K562 (cell line): ENCODE measurements around the gene VARS1. TPM values are rescaled to one million over a fixed set of nuclear protein-coding genes. Genes with fewer than 3 reads are reported as not detected.

Source experiments
- BCOR ChIP-seq: fragments of 450-650 bp; IDR thresholded peaks from 2 replicates; pipeline ENCODE4 v1.6.1; 2016
- BRD9 ChIP-seq: fragments of 450-650 bp; IDR thresholded peaks from 2 replicates; pipeline ENCODE4 v1.6.1; 2018; ENCODE audit warnings: low read depth; ENCODE audit not compliant: partially characterized antibody
- CAMTA2 ChIP-seq: fragments of 250-450 bp; sonication (Bioruptor Pico); conservative IDR thresholded peaks from 2 replicates; pipeline ENCODE4 v1.5.1; 2022
- CCNT2 ChIP-seq: IDR thresholded peaks from 2 replicates; pipeline ENCODE4 v1.6.1; 2011; ENCODE audit warnings: borderline replicate concordance, low read depth, mild to moderate bottlenecking, moderate library complexity, mixed read lengths, low read length; ENCODE audit not compliant: insufficient read length; ENCODE audit errors: extremely low read depth
- CTBP1 ChIP-seq: fragments of 450-650 bp; IDR thresholded peaks from 2 replicates; pipeline ENCODE4 v1.6.1; 2016; ENCODE audit warnings: borderline replicate concordance
- GABPB2 ChIP-seq: fragments of 250-450 bp; sonication (Bioruptor Pico); conservative IDR thresholded peaks from 2 replicates; pipeline ENCODE4 v1.5.1; 2021; ENCODE audit warnings: mild to moderate bottlenecking
- HDAC1 ChIP-seq, 2 experiments: fragments of 450-650 bp; IDR thresholded peaks; 2 replicates each; pipeline ENCODE4 v1.6.1; 2016 to 2017; ENCODE audit warnings: inconsistent platforms in 1 of 2, mild to moderate bottlenecking in 1 of 2, moderate library complexity in 1 of 2
- HNRNPLL ChIP-seq: fragments of 200-400 bp; formaldehyde crosslinking; IDR thresholded peaks from 2 replicates; pipeline ENCODE4 v1.6.1; 2017; ENCODE audit warnings: low read length, low read depth, mild to moderate bottlenecking; ENCODE audit not compliant: poor library complexity, severe bottlenecking
- KDM5B ChIP-seq: fragments of 200-600 bp; sonication (generic); IDR thresholded peaks from 2 replicates; pipeline ENCODE4 v1.6.1; 2012; ENCODE audit warnings: low read depth, mild to moderate bottlenecking, moderate library complexity, low read length, control low read depth, inconsistent platforms; ENCODE audit not compliant: insufficient replicate concordance
- KLF13 ChIP-seq: fragments of 450-650 bp; IDR thresholded peaks from 2 replicates; pipeline ENCODE4 v1.6.1; 2016; ENCODE audit warnings: missing genetic modification characterization, low read depth, mild to moderate bottlenecking, missing compliant biosample characterization, moderate library complexity, borderline replicate concordance
- MEF2A ChIP-seq: IDR thresholded peaks from 2 replicates; pipeline ENCODE4 v1.6.1; 2011; ENCODE audit warnings: low read depth, mild to moderate bottlenecking, low read length, moderate library complexity; ENCODE audit not compliant: control insufficient read depth
- MEIS2 ChIP-seq: fragments of 450-650 bp; IDR thresholded peaks from 2 replicates; pipeline ENCODE4 v1.6.1; 2014; ENCODE audit warnings: mild to moderate bottlenecking; ENCODE audit not compliant: partially characterized antibody
- POU5F1 ChIP-seq: fragments of 150-350 bp; IDR thresholded peaks from 2 replicates; pipeline ENCODE4 v1.6.1; 2014; ENCODE audit warnings: borderline replicate concordance, low read length, low read depth, mild to moderate bottlenecking; ENCODE audit not compliant: partially characterized antibody
- TEAD1 ChIP-seq, 2 experiments: fragments of 450-650 bp in 1 of 2; sonication (generic) in 1 of 2; formaldehyde crosslinking; IDR thresholded peaks; 2 replicates each; pipeline versions ENCODE4 v1.4.0 to v1.8.0; 2020 to 2022; ENCODE audit warnings: mild to moderate bottlenecking in 2 of 2, missing genetic modification reagents in 1 of 2
- YY1 ChIP-seq, 3 experiments: IDR thresholded peaks; 2 replicates each; pipeline ENCODE4 v1.6.1; 2011; ENCODE audit warnings: low read length in 2 of 3, mild to moderate bottlenecking in 2 of 3, moderate library complexity in 2 of 3, borderline replicate concordance in 1 of 3, control low read depth in 1 of 3, low read depth in 1 of 3; ENCODE audit not compliant: insufficient read depth in 3 of 3, insufficient replicate concordance in 2 of 3, control insufficient read depth in 1 of 3, insufficient read length in 1 of 3; ENCODE audit errors: extremely low read depth in 1 of 3
- ZBED1 ChIP-seq: IDR thresholded peaks from 2 replicates; pipeline ENCODE4 v1.6.1; 2014
- ZNF324 ChIP-seq: fragments of 250-450 bp; sonication (Bioruptor Pico); IDR thresholded peaks from 2 replicates; pipeline ENCODE4 v1.4.0; 2020; ENCODE audit warnings: mild to moderate bottlenecking
- polyA plus RNA-seq, 8 experiments: library from polyadenylated mRNA; depleted of rRNA in 4 of 8; stranded (reverse) in 5 of 8; unstranded in 3 of 8; fragments of >200 nt; fragmentation: Nextera tagmentation in 2 of 8; fragmentation: Illumina TruSeq in 1 of 8; extraction: Ambion mirVana in 2 of 8; extraction: Trizol in 1 of 8; gene quantifications; 2 replicates each; pipeline versions ENCODE4 v1.2.1 to v1.2.3, GENCODE V29; 2011 to 2014; ENCODE audit warnings: inconsistent platforms in 1 of 8, missing spikeins in 1 of 8
- total RNA-seq, 7 experiments: library from RNA; depleted of rRNA in 6 of 7; stranded (reverse); fragments of >200 nt in 6 of 7; fragmentation: Illumina TruSeq in 2 of 7; extraction: Trizol in 2 of 7; gene quantifications; 2 replicates each; pipeline versions ENCODE4 v1.2.1 to v1.2.3, GENCODE V29; 2011 to 2021; ENCODE audit warnings: low replicate concordance in 1 of 7
- TF ChIP-seq, protein P1 (sequence below): fragments of 450-650 bp; formaldehyde crosslinking; IDR thresholded peaks from 2 replicates; pipeline ENCODE4 v1.4.0; 2020; ENCODE audit warnings: mild to moderate bottlenecking, moderate library complexity
- TF ChIP-seq, protein P2 (sequence below): sonication (generic); formaldehyde crosslinking; IDR thresholded peaks from 2 replicates; pipeline ENCODE4 v1.8.0; 2022; ENCODE audit warnings: missing genetic modification reagents, mild to moderate bottlenecking, borderline replicate concordance
- TF ChIP-seq, protein P3 (sequence below): fragments of 250-450 bp; sonication (Bioruptor Pico); IDR thresholded peaks from 2 replicates; pipeline ENCODE4 v1.8.0; 2021; ENCODE audit warnings: mild to moderate bottlenecking, moderate library complexity

The VARS1 gene
- total and polyA plus RNA-seq, 9 of the 15 experiments (the other 6 are each of a cell fraction or from before 2014, with no cell fraction given): 2.9 to 488 (median 130) TPM

DNA sequence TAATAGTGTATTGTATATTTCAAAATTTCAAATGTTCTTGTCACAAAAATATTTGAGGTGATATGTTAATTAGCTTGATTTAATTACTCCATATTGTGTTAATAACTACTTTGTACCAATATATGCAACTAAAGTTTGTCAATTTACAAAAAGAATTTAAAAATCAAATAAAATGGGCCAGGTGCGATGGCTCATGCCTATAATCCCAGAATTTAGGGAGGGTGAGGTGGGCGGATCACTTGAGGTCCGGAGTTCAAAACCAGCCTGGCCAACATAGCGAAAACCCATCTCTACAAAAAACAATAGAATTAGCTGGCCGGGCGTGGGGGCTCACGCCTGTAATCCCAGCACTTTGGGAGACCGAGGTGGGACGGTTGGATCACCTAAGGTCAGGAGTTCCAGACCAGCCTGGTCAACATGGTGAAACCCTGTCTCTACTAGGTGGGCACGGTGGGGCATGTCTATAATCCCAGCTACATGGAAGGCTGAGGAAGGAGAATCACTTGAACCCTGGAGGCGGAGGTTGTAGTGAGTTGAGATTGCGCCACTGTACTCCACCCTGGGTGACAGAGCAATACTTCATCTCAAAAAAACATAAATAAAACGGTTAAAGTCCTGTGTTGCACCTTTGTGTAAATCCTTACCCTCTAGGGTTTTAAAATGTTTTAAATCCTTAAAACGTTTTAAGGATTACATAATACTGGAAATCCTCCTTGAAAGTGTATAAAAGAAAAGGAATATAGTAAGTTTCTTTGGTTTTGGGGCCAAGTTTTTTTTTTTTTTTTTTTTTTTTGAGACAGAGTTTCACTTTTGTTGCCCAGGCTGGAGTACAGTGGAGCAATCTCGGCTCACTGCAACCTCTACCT is 36.0 kb upstream of the VARS1 start (continued):
- TF ChIP-seq, protein P1, sequence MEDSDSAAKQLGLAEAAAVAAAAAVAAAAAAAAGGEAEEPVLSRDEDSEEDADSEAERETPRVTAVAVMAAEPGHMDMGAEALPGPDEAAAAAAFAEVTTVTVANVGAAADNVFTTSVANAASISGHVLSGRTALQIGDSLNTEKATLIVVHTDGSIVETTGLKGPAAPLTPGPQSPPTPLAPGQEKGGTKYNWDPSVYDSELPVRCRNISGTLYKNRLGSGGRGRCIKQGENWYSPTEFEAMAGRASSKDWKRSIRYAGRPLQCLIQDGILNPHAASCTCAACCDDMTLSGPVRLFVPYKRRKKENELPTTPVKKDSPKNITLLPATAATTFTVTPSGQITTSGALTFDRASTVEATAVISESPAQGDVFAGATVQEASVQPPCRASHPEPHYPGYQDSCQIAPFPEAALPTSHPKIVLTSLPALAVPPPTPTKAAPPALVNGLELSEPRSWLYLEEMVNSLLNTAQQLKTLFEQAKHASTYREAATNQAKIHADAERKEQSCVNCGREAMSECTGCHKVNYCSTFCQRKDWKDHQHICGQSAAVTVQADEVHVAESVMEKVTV (CRISPR knock-in tag): 0 out of 2 replicates have a peak, but pooled peaks have one; percentile 20
- TF ChIP-seq ZBED1 (peak; percentile 92; the same call in 1 of the 2 replicates), ZNF324 (CRISPR knock-in tag) (peak; percentile 53; the same call in 1 of the 2 replicates), GABPB2 (0 out of 2 replicates have a peak, but pooled peaks have one; percentile 23), CAMTA2 (CRISPR knock-in tag) (peak; percentile 91; the same call in 1 of the 2 replicates), MEIS2 (peak; percentile 87), MEF2A (no peak), TEAD1 (CRISPR knock-in tag; IDR thresholded peaks at IDR 0.05) (0 out of 4 replicates have a peak, but pooled peaks of 1 of the 2 experiments have one; percentile 17), YY1 (IDR thresholded peaks at IDR 0.05; ENCODE audit: borderline replicate concordance in 1 of 3, control insufficient read depth in 1 of 3, extremely low read depth in 1 of 3, insufficient read depth in 3 of 3, insufficient read length in 1 of 3, insufficient replicate concordance in 2 of 3, low read depth in 1 of 3, low read length in 2 of 3) (peak in 1 of 3 experiments; percentile 4), HNRNPLL (peak; percentile 17), CTBP1 (peak; percentile 37), CCNT2 (peak; percentile 20), POU5F1 (no peak), KDM5B (peak; percentile 11), BCOR (peak; percentile 84), BRD9 (peak; percentile 72), KLF13 (tag) (0 out of 2 replicates have a peak, but pooled peaks have one; percentile 23), HDAC1 (IDR thresholded peaks at IDR 0.05) (peak in 1 of 2 experiments; percentile 12; a peak in 2 of 4 replicates)
- TF ChIP-seq, protein P2, sequence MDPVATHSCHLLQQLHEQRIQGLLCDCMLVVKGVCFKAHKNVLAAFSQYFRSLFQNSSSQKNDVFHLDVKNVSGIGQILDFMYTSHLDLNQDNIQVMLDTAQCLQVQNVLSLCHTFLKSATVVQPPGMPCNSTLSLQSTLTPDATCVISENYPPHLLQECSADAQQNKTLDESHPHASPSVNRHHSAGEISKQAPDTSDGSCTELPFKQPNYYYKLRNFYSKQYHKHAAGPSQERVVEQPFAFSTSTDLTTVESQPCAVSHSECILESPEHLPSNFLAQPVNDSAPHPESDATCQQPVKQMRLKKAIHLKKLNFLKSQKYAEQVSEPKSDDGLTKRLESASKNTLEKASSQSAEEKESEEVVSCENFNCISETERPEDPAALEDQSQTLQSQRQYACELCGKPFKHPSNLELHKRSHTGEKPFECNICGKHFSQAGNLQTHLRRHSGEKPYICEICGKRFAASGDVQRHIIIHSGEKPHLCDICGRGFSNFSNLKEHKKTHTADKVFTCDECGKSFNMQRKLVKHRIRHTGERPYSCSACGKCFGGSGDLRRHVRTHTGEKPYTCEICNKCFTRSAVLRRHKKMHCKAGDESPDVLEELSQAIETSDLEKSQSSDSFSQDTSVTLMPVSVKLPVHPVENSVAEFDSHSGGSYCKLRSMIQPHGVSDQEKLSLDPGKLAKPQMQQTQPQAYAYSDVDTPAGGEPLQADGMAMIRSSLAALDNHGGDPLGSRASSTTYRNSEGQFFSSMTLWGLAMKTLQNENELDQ (CRISPR knock-in tag): 0 out of 2 replicates have a peak, but pooled peaks have one; percentile 14
- TF ChIP-seq, protein P3, sequence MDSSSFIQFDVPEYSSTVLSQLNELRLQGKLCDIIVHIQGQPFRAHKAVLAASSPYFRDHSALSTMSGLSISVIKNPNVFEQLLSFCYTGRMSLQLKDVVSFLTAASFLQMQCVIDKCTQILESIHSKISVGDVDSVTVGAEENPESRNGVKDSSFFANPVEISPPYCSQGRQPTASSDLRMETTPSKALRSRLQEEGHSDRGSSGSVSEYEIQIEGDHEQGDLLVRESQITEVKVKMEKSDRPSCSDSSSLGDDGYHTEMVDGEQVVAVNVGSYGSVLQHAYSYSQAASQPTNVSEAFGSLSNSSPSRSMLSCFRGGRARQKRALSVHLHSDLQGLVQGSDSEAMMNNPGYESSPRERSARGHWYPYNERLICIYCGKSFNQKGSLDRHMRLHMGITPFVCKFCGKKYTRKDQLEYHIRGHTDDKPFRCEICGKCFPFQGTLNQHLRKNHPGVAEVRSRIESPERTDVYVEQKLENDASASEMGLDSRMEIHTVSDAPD (CRISPR knock-in tag): no peak
